ENCODE results near the gene ETF1. TPM values are rescaled to one million over a fixed set of nuclear protein-coding genes. Genes with fewer than 3 reads are reported as not detected.

Gene ETF1
- total RNA-seq (10 to 100 TPM; 74.3 to 75.3 TPM), polyA plus RNA-seq (ENCODE audit: insufficient read depth, low read depth, low replicate concordance) (103 TPM)
- long read RNA-seq, donor 1, transcript ETF1-201 (11 exons, 3,742 nt): major isoform, 19 of 58 reads
- long read RNA-seq, donor 1, partial matches to known transcripts: 33 of 58 reads
- long read RNA-seq, donor 1, other reads (novel, unspliced or antisense): 6 of 58 reads
- long read RNA-seq, donor 2, transcript ETF1-201 (11 exons, 3,742 nt): major isoform, 6 of 6 reads
- long read RNA-seq, donor 2, partial matches to known transcripts: 0 of 6 reads
- long read RNA-seq, donor 2, other reads (novel, unspliced or antisense): 0 of 6 reads

DNA sequence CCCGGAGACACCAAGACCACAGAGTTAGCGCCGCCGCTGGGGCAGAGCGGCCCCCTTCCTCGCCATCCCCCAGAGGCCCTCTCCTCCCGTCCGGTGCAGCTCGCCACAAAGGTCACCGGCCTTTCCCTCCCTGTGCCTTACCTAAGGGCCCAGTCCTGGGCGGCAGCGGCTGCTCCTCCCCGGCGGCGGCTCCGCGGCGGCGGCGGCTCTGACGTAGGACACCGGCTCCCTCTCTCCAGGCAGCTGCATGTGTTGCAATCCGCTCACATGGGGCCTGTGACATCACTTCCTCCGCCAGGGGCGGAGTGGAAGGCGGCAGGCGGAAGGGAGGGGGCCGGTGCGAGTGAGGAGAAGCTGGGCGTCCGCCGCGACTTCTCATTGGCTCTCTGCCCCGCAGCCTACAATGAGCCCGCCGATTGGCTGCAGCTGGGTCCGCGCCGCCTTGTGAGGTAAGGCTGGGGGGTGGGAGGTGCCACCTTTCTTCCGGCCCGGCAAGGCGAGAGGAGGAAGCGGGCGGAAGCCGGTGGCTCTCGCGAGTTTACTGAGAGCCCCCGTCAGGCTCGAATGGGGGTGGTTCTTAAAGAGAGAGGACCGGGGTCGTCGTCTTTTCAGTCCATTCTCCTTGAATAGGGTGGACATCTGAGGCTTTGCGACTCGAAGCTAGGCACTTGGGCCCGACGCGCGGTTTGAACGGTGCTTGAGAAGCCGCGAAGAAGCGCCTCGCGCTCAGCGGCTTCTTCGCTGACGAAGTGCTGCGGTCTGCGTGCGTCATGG is at the start of gene ETF1:
Gene ETF1 (minus strand): TSS at position 281 of the 774 bp plus-strand sequence. CDS start 318 bp downstream, outside the sequence.
- TF ChIP-seq, protein P1, sequence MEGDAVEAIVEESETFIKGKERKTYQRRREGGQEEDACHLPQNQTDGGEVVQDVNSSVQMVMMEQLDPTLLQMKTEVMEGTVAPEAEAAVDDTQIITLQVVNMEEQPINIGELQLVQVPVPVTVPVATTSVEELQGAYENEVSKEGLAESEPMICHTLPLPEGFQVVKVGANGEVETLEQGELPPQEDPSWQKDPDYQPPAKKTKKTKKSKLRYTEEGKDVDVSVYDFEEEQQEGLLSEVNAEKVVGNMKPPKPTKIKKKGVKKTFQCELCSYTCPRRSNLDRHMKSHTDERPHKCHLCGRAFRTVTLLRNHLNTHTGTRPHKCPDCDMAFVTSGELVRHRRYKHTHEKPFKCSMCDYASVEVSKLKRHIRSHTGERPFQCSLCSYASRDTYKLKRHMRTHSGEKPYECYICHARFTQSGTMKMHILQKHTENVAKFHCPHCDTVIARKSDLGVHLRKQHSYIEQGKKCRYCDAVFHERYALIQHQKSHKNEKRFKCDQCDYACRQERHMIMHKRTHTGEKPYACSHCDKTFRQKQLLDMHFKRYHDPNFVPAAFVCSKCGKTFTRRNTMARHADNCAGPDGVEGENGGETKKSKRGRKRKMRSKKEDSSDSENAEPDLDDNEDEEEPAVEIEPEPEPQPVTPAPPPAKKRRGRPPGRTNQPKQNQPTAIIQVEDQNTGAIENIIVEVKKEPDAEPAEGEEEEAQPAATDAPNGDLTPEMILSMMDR (IDR thresholded peaks at IDR 0.05): peak in 2 of 3 experiments; percentile 15 to 34
- TF ChIP-seq POLR2A (IDR thresholded peaks at IDR 0.05): peak; percentile 96
- 0% methylated on average over 18 to 64 of the region's 70 CpGs for WGBS, 2 donors

DNA sequence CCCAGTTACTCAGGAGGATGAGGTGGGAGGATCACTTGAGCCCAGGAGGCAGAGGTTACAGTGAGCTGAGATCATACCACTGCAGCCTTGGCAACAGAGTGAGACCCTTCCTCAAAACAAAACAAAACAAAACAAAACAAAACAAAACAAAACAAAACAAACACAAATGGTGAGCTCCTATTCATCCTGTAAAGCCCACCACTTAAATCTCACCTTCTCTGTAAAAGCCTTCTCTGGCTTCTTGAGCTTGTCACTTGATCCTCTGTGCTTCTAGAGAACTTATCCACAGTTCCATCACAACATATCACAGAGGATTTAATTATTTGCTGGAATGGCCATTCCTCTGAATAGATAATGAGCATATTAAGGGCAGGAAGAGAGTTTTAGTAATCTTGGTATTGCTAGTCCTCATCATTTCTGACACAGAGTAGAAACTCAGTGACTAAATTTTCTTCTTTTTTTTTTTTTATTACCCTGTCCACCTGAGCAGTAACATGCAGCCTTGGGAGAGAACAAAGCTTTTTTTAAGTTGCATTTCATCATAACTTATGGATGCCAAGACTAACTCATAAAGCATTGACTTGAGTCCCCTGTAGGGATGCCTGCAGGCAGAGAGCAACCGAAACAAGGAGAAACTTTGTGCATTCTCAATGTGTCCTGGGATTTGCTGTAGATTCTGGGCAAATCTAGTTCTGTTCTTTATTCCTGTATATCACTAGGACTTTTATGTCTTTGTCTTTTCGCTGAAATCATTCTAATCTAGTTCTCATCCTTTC is 45.2 kb upstream of the ETF1 start:
- WGBS, 2 donors: 93% methylated on average over 2 of the region's 2 CpGs
- Histone ChIP-seq H3K36me3 (ENCODE audit: low read depth, missing control alignments) (no peaks in the 10 kb centered on the region), H3K4me3 (no peak overlapping the region), H3K9me3 (no peaks in the 10 kb centered on the region), H3K4me1 (no peaks in the 10 kb centered on the region), H3K27me3 (no peaks in the 10 kb centered on the region), H3K27ac (no peak overlapping the region)
- TF ChIP-seq, protein P1 (IDR thresholded peaks at IDR 0.05): no peak
- TF ChIP-seq POLR2A (IDR thresholded peaks at IDR 0.05): no peak
- DNase-seq: no peak
- intact Hi-C loops (cut with DNase I; ENCODE audit: low total_unique reads): no loop called here

More for the DNA sequence above, at the start of gene ETF1:
- H3K9me3 ChIP-seq: no peaks in the 10 kb centered on the region
- intact Hi-C loops (cut with DNase I; ENCODE audit: low total_unique reads): no loop called here
- peaks cover 54% of the 10 kb centered on the region for H3K4me1 ChIP-seq
- H3K4me3 ChIP-seq: peak within 1 kb of the TSS; percentile 87 to 89
- peak within 1 kb of the TSS; percentile 97 to 98 for H3K27ac ChIP-seq
- H3K27me3 ChIP-seq: no peaks in the 10 kb centered on the region
- peak; percentile 100 for DNase-seq
- H3K36me3 ChIP-seq (ENCODE audit: low read depth, missing control alignments): no peaks in the 10 kb centered on the region

DNA sequence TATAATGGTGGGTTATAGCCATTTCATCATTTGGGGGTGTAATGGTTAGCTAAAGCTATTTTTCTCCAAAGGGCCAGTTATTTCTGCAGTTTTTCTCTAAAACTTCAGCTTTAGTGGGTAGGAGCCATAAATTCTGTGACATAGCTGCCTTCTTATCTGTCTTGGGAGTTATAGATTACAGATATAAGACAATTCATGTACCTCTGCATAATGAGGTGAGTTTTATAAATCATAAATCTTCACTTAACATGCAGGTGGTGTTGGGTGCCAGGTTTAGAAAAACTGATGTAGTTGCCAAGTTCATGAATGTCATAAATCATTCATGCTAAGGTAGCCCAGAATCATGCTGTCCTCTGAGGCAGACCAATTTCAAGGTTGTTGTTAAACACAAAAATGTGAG is 42.1 kb upstream of the ETF1 start:
- no peak for DNase-seq
- intact Hi-C loops (cut with DNase I; ENCODE audit: low total_unique reads): no loop called here
- H3K9me3 ChIP-seq: no peaks in the 10 kb centered on the region

DNA sequence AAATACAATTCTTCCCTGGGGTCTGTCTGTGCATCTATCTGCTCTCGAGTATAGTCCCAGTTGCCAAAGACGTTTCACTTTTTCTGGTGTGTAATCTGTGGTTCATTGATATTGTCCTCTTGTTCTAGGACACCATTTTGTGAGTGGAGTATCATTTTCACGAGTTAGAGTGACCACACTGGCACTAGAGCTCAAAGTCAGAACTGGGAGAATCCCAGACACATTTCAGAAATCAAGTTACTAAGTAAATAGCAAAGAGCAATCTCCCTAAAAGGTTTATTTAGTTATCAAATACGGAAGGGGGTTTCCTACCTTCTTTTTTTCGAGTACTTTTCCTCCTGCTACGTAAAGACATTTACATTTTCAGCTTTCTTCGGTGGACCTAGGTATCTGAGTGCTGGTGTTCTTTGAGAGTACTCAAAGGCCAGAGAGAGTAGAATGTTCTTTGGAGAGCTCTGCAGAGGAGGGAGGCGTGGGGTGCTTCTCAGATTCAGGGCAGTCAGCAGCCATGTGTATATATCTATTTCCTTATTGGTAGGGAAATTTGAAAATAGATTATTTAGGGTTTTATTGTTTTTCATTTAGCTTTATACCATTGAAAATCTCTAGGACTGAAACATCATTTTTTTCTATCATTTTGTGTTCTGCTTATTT is 41.1 kb upstream of the ETF1 start:
- Histone ChIP-seq H3K9me3 (no peaks in the 10 kb centered on the region), H3K27ac (no peak overlapping the region), H3K4me1 (no peaks in the 10 kb centered on the region), H3K36me3 (ENCODE audit: low read depth, missing control alignments) (no peaks in the 10 kb centered on the region), H3K4me3 (no peak overlapping the region), H3K27me3 (no peaks in the 10 kb centered on the region)
- TF ChIP-seq, protein P1 (IDR thresholded peaks at IDR 0.05): no peak
- intact Hi-C loops (cut with DNase I; ENCODE audit: low total_unique reads): no loop called here
- 85 to 88% methylated on average over 8 of the region's 8 CpGs for WGBS, 2 donors
- no peak for DNase-seq

More for the DNA sequence above, 42.1 kb upstream of the ETF1 start:
- TF ChIP-seq, protein P1 (IDR thresholded peaks at IDR 0.05): no peak
- TF ChIP-seq POLR2A (IDR thresholded peaks at IDR 0.05): no peak
- Histone ChIP-seq H3K4me3 (no peak overlapping the region), H3K4me1 (no peaks in the 10 kb centered on the region), H3K36me3 (ENCODE audit: low read depth, missing control alignments) (no peaks in the 10 kb centered on the region), H3K27me3 (no peaks in the 10 kb centered on the region), H3K27ac (no peak overlapping the region)

All from testis (tissue), 5 donors.